Measurements from ENCODE around the gene CSPG4.
"Not testable (repeated sequence)": the region's sequence is repeated elsewhere in the genome, so short reads cannot be mapped to it uniquely, and the experiment has no call there.

CSPG4 gene

GRCh38 chr15:75738014-75738646 lies 25.5 kb upstream of the CSPG4 start:
- DNase-seq (ENCODE audit: low read depth), result no peak

GRCh38 chr15:75737116-75738013 lies 24.7 kb upstream of the CSPG4 start:
- DNase-seq (ENCODE audit: low read depth), result not testable (repeated sequence)

GRCh38 chr15:75736256-75736655 lies 23.6 kb upstream of the CSPG4 start:
- no peak for DNase-seq (ENCODE audit: low read depth)

GRCh38 chr15:75734861-75735760 lies 22.5 kb upstream of the CSPG4 start:
- not testable (repeated sequence) for DNase-seq (ENCODE audit: low read depth)

- DNase-seq (ENCODE audit: low read depth), result no peak
These were observed 21.4 kb upstream of the CSPG4 start for GRCh38 chr15:75733761-75734651.

- DNase-seq (ENCODE audit: low read depth), result no peak
These were observed 20.3 kb upstream of the CSPG4 start for GRCh38 chr15:75732809-75733451.

- no peak for DNase-seq (ENCODE audit: low read depth)
These were observed 19.6 kb upstream of the CSPG4 start for GRCh38 chr15:75732177-75732808.

- no peak for DNase-seq (ENCODE audit: low read depth)
These were observed 18.9 kb upstream of the CSPG4 start for GRCh38 chr15:75731248-75732151.

- not testable (repeated sequence) for DNase-seq (ENCODE audit: low read depth)
These were observed 18.0 kb upstream of the CSPG4 start for GRCh38 chr15:75730376-75731247.

- no peak for DNase-seq (ENCODE audit: low read depth)
These were observed 16.9 kb upstream of the CSPG4 start for GRCh38 chr15:75729326-75730069.

- peak; percentile 43 for DNase-seq (ENCODE audit: low read depth)
These were observed 15.4 kb upstream of the CSPG4 start for GRCh38 chr15:75727851-75728715.

- DNase-seq (ENCODE audit: low read depth), result no peak
These were observed 14.4 kb upstream of the CSPG4 start for GRCh38 chr15:75727031-75727531.

GRCh38 chr15:75725719-75726607 lies 13.3 kb upstream of the CSPG4 start:
- no peak for DNase-seq (ENCODE audit: low read depth)

GRCh38 chr15:75725006-75725718 lies 12.5 kb upstream of the CSPG4 start:
- no peak for DNase-seq (ENCODE audit: low read depth)
